ENCODE results near the gene FBXL17.

The FBXL17 gene

DNA sequence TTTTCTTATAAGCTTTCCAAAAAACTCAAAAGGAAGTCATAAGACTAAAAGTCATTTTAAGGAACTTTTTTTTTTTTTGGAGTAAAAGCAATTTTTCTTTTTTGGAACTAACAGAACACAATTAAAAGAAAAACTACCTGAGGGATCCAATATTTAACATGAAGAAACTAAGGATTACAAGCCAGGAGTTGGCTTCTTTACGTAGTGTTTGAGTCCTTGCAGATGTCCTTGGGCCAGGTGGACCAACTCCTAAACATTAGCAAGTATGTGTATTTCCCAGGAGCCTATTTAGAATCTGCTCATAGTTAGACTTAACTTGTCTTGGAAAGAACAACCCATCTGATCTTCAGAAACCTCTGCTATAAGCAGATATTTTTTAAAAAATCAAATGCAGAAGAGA lies 557.1 kb downstream of the FBXL17 start:
- TF ChIP-seq, protein P1, sequence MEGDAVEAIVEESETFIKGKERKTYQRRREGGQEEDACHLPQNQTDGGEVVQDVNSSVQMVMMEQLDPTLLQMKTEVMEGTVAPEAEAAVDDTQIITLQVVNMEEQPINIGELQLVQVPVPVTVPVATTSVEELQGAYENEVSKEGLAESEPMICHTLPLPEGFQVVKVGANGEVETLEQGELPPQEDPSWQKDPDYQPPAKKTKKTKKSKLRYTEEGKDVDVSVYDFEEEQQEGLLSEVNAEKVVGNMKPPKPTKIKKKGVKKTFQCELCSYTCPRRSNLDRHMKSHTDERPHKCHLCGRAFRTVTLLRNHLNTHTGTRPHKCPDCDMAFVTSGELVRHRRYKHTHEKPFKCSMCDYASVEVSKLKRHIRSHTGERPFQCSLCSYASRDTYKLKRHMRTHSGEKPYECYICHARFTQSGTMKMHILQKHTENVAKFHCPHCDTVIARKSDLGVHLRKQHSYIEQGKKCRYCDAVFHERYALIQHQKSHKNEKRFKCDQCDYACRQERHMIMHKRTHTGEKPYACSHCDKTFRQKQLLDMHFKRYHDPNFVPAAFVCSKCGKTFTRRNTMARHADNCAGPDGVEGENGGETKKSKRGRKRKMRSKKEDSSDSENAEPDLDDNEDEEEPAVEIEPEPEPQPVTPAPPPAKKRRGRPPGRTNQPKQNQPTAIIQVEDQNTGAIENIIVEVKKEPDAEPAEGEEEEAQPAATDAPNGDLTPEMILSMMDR (IDR thresholded peaks at IDR 0.05; ENCODE audit: control insufficient read depth, extremely low read depth, insufficient read depth): no peak
- DNase-seq (ENCODE audit: low read depth): no peak
- no peak overlapping the region for H3K4me3 ChIP-seq (ENCODE audit: low read depth, low read length)

DNA sequence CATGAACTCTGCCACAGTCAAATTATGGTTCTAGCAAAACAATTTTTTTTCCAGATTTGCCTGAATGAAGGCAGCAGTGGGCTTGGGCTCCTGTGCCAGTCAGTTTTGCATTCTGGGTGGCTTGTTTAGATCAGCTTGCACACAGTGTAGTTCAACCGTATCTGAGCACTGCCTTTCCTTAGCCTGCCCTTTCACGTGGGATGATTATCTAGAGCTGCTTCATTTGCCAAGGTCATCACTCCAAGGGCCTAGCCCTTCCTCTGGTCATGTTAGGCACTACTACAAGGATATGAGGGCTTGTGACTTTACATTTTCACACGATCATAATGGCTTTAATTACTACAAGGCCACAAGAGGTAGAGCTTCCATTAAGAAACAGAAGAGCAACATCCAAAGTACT lies 560.6 kb downstream of the FBXL17 start:
- TF ChIP-seq, protein P1 (IDR thresholded peaks at IDR 0.05; ENCODE audit: control insufficient read depth, extremely low read depth, insufficient read depth): no peak
- no peak for DNase-seq (ENCODE audit: low read depth)
- no peak overlapping the region for H3K4me3 ChIP-seq (ENCODE audit: low read depth, low read length)

DNA sequence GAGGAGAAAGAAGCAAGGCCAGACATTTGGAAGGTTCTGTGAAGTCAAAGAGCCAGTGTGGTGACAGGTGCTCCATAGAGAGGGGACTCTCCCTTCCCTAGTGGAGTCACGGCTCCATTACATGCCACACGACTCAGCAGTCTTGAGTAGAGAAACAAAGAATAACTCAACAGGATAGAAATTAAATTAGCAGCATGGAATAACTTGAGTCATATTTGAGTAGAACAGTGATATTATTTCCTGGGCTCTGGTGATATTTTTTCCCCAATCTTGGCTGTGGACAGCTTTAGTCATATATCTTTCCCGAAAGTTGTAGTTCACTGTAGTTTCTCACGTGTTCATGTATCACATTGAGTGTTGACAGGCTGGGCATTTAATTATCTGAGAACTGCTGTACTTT lies 561.5 kb downstream of the FBXL17 start:
- no peak for DNase-seq (ENCODE audit: low read depth)
- H3K4me3 ChIP-seq (ENCODE audit: low read depth, low read length): no peak overlapping the region
- TF ChIP-seq, protein P1 (IDR thresholded peaks at IDR 0.05; ENCODE audit: control insufficient read depth, extremely low read depth, insufficient read depth): no peak

DNA sequence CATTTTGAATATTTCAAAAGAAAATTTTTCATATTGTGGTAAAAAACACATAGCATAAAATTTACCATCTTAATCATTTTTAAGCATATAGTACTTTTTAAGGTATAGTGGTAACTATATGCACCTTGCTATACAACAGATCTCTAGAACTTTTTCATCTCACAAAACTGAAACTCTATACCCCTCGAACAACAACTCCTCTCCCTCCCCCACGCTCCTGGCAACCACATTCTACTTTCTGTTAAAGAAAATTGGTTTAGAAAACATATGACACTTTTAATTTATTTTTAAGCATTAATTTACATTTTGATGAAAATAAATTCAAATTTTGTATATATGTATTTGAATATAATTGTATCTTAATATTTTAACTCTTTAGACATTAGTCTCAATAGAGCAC lies 563.9 kb downstream of the FBXL17 start:
- no peak for DNase-seq (ENCODE audit: low read depth)
- TF ChIP-seq, protein P1 (IDR thresholded peaks at IDR 0.05; ENCODE audit: control insufficient read depth, extremely low read depth, insufficient read depth): no peak
- H3K4me3 ChIP-seq (ENCODE audit: low read depth, low read length): no peak overlapping the region

DNA sequence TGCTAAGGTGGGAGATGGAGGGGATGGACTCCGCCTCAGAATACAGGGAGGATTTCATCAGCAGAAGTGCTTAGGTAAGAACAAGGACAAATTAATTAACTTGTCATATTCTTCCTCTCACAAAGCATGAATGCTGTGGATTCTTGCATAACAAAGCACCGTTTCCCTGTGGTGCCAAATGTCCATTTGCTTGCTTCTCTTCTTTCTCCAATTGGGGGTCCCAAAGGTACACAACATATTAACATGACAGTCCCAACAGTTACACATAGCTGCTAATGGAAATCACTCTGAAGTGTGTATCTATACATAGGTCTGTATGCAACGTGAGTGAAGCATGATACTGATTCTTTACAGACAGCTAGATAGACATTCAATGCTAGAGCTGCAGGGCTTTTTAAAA lies 564.5 kb downstream of the FBXL17 start:
- no peak overlapping the region for H3K4me3 ChIP-seq (ENCODE audit: low read depth, low read length)
- DNase-seq (ENCODE audit: low read depth): no peak
- TF ChIP-seq, protein P1 (IDR thresholded peaks at IDR 0.05; ENCODE audit: control insufficient read depth, extremely low read depth, insufficient read depth): no peak

DNA sequence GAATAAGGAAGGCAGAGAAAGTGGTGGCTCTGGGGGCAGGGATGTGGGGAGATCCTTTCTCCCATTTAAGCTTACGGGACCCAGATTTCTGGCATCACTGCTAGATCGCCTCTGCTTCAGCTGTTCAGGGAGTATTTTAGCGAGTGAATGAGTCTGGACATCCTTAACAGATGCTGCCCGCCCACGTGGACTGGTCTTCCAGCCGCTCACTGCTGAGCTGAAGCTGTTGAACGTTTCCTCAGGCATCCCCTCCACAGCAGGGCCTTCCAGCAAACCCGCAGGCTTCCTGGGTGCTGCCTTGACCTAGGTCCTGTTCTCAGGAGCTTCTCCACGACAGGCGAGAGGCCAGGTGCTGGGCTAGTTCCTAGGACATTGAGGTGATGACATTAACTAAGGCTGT lies 566.8 kb downstream of the FBXL17 start:
- no peak overlapping the region for H3K4me3 ChIP-seq (ENCODE audit: low read depth, low read length)
- TF ChIP-seq, protein P1 (IDR thresholded peaks at IDR 0.05; ENCODE audit: control insufficient read depth, extremely low read depth, insufficient read depth): no peak

DNA sequence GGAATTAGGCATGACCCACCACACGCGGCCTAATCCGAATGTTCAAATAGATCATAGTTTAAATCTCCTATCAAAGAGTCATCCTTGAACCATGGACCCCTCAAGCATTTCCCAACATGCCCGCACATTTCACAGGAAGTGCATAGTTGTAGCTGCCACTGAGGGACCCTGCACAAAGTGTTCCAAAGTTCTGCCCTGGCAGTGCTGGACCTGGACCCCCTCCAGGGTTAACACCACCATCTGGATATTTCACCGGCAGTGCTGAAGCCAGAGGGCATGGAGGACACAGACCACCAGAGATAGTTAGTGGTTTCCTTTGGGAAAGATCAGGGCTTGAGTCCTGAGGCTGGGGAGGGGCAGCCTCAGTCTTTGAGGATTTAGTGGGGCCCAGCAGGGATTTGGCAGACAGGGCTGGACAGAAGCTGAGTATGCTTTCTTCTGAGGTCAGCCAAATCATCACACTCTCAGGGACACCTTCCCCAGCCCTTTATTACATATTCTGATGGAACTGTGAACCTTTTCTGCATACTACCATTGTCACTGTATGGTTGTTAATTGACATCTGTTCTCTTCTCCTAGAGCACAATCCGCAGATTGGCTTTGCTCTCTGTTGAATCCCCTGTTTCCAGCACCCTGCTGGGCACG lies 567.6 kb downstream of the FBXL17 start:
- TF ChIP-seq, protein P1 (IDR thresholded peaks at IDR 0.05; ENCODE audit: control insufficient read depth, extremely low read depth, insufficient read depth): no peak
- H3K4me3 ChIP-seq (ENCODE audit: low read depth, low read length): no peak overlapping the region
- no peak for DNase-seq (ENCODE audit: low read depth)

More for the DNA sequence above, 566.8 kb downstream of the FBXL17 start:
- no peak for DNase-seq (ENCODE audit: low read depth)
